ENCODE data around the gene CAV1. TPM values are rescaled to one million over a fixed set of nuclear protein-coding genes. Genes with fewer than 3 reads are reported as not detected.

The CAV1 gene
- total RNA-seq, 2 donors from 2014 or later, result 194 to 210 TPM

DNA sequence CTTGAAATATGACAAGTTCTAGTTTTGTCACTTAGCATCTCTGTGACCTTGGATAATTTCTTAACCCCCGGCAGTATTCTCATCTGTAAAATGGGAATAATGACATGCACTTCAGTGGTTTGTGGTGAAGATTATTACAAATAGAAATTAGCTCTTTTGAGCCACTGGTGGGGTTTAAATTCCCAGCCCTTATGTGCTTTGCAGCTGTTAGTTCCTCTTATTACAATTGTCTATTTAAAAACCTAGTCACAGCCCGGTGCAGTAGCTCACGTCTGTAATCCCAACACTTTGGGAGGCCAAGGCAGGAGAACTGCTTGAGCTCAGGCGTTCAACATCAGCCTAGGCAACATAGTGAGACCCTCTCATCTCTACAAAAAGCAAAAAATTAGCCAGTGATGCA lies 30.1 kb downstream of the CAV1 start:
- Histone ChIP-seq H3K36me3 (peaks cover 16% of the 10 kb centered on the region), H3K4me3 (no peak overlapping the region), H3K9me3 (no peaks in the 10 kb centered on the region), H3K4me1 (ENCODE audit: control insufficient read depth in 1 of 2, low read depth in 2 of 2) (peaks cover 33 to 79% of the 10 kb centered on the region in 2 donors), H3K27me3 (replicated peaks; ENCODE audit: insufficient read depth) (no peaks in the 10 kb centered on the region), H3K27ac (peak overlapping the region; percentile 61 to 71)
- DNase-seq (ENCODE audit: low spot score), result no peak
- TF ChIP-seq, protein P1, sequence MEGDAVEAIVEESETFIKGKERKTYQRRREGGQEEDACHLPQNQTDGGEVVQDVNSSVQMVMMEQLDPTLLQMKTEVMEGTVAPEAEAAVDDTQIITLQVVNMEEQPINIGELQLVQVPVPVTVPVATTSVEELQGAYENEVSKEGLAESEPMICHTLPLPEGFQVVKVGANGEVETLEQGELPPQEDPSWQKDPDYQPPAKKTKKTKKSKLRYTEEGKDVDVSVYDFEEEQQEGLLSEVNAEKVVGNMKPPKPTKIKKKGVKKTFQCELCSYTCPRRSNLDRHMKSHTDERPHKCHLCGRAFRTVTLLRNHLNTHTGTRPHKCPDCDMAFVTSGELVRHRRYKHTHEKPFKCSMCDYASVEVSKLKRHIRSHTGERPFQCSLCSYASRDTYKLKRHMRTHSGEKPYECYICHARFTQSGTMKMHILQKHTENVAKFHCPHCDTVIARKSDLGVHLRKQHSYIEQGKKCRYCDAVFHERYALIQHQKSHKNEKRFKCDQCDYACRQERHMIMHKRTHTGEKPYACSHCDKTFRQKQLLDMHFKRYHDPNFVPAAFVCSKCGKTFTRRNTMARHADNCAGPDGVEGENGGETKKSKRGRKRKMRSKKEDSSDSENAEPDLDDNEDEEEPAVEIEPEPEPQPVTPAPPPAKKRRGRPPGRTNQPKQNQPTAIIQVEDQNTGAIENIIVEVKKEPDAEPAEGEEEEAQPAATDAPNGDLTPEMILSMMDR (IDR thresholded peaks at IDR 0.05), result no peak
- ATAC-seq (ENCODE audit: insufficient number of reproducible peaks, low FRiP score, low read depth), result no peak

GRCh38 chr7:116557066-116557585 lies 32.3 kb downstream of the CAV1 start:
- Histone ChIP-seq H3K36me3 (peaks cover 10% of the 10 kb centered on the region), H3K4me1 (ENCODE audit: control insufficient read depth in 1 of 2, low read depth in 2 of 2) (peaks cover 47 to 88% of the 10 kb centered on the region in 2 donors), H3K4me3 (no peak overlapping the region), H3K27me3 (replicated peaks; ENCODE audit: insufficient read depth) (no peaks in the 10 kb centered on the region), H3K27ac (peak overlapping the region; percentile 71 to 81), H3K9me3 (no peaks in the 10 kb centered on the region)
- TF ChIP-seq, protein P1 (IDR thresholded peaks at IDR 0.05), result no peak
- ATAC-seq (ENCODE audit: insufficient number of reproducible peaks, low FRiP score, low read depth) (no peak), DNase-seq (ENCODE audit: low spot score) (no peak)

DNA sequence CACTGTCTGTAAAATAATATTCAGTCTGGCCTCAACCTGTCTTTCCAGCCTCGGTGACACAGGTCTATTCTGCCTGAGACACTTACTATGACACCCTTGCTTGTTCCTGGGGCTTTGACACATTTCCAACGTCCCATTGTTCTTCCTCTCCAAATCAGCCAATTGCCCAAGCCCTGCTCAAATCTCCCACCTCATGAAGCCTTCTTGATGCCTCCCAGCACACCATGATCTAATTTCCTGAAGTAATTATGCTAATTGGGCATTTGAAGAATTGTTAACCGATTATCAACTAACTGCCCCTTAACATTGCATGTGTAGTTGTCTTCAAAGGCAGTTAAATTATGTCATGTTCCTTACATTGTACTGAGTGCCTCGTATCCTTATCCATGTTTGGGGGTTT lies 33.1 kb downstream of the CAV1 start:
- ATAC-seq (ENCODE audit: insufficient number of reproducible peaks, low FRiP score, low read depth) (no peak), DNase-seq (ENCODE audit: low spot score) (no peak)
- Histone ChIP-seq H3K27ac (peak overlapping the region; percentile 71 to 81), H3K27me3 (replicated peaks; ENCODE audit: insufficient read depth) (no peaks in the 10 kb centered on the region), H3K4me1 (ENCODE audit: control insufficient read depth in 1 of 2, low read depth in 2 of 2) (peaks cover 50 to 87% of the 10 kb centered on the region in 2 donors), H3K36me3 (peaks cover 10% of the 10 kb centered on the region), H3K4me3 (no peak overlapping the region), H3K9me3 (no peaks in the 10 kb centered on the region)
- TF ChIP-seq, protein P1 (IDR thresholded peaks at IDR 0.05), result no peak

DNA sequence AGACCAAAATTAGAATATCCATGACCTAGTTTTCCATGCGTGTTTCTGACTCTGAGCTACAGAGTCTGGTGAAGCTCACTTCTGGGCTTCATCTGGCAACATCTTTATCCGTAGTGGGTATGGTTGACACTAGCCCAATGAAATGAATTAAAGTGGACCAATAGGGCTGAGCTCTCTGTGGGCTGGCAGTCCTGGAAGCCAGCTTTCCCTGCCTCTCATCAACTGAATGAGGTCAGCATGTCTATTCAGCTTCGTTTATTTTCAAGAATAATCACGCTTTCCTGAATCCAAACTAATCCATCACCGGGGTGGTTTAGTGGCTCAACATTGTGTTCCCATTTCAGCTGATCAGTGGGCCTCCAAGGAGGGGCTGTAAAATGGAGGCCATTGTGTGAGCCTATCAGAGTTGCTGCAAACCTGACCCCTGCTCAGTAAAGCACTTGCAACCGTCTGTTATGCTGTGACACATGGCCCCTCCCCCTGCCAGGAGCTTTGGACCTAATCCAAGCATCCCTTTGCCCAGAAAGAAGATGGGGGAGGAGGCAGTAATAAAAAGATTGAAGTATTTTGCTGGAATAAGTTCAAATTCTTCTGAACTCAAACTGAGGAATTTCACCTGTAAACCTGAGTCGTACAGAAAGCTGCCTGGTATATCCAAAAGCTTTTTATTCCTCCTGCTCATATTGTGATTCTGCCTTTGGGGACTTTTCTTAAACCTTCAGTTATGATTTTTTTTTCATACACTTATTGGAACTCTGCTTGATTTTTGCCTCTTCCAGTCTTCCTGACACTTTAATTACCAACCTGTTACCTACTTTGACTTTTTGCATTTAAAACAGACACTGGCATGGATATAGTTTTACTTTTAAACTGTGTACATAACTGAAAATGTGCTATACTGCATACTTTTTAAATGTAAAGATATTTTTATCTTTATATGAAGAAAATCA lies 35.5 kb downstream of the CAV1 start:
- Histone ChIP-seq H3K27me3 (replicated peaks; ENCODE audit: insufficient read depth) (no peaks in the 10 kb centered on the region), H3K27ac (peak overlapping the region; percentile 71 to 81)
- DNase-seq (ENCODE audit: low spot score), result no peak

More for the DNA sequence above, 35.5 kb downstream of the CAV1 start:
- TF ChIP-seq, protein P1 (IDR thresholded peaks at IDR 0.05), result no peak
- peaks cover 10% of the 10 kb centered on the region for H3K36me3 ChIP-seq
- no peaks in the 10 kb centered on the region for H3K9me3 ChIP-seq
- ATAC-seq (ENCODE audit: insufficient number of reproducible peaks, low FRiP score, low read depth), result no peak
- peaks cover 35 to 63% of the 10 kb centered on the region in 2 donors for H3K4me1 ChIP-seq (ENCODE audit: control insufficient read depth in 1 of 2, low read depth in 2 of 2)
- no peak overlapping the region for H3K4me3 ChIP-seq

Data from thoracic aorta (tissue), 2 donors.